Lower lobe of right lung (tissue), 2 donors: ENCODE measurements around the gene TMEM141. TPM values are rescaled to one million over a fixed set of nuclear protein-coding genes. Genes with fewer than 3 reads are reported as not detected.

Experiments used
- ATAC-seq, 2 donors: fragments of 200-7000 bp; cut with Tn5 transposase; one replicate each; pipeline ENCODE4 v1.9.1; 2020 to 2022; ENCODE audit warnings: mild to moderate bottlenecking in 2 of 2, moderate library complexity in 2 of 2
- DNase-seq: peaks from one replicate; pipeline ENCODE4 v3.0.0-alpha.2; 2020
- H3K27ac ChIP-seq: fragments of 200-600 bp; one replicate; pipeline ENCODE4 v1.8.0; 2022
- H3K27me3 ChIP-seq: fragments of 200-600 bp; one replicate; pipeline ENCODE4 v1.8.0; 2022; ENCODE audit warnings: low read depth
- H3K36me3 ChIP-seq: fragments of 200-600 bp; one replicate; pipeline ENCODE4 v1.8.0; 2022; ENCODE audit warnings: mild to moderate bottlenecking
- H3K4me1 ChIP-seq: fragments of 200-600 bp; one replicate; pipeline ENCODE4 v1.8.0; 2022
- H3K4me3 ChIP-seq: fragments of 200-600 bp; one replicate; pipeline ENCODE4 v1.8.0; 2022; ENCODE audit warnings: mild to moderate bottlenecking
- H3K9me3 ChIP-seq: fragments of 200-600 bp; one replicate; pipeline ENCODE4 v1.8.0; 2022
- CTCF ChIP-seq: fragments of 200-600 bp; IDR thresholded peaks from one replicate; pipeline ENCODE4 v1.8.0; 2022; ENCODE audit warnings: antibody characterized with exemption, mild to moderate bottlenecking
- intact Hi-C: fragments of 100-400 bp; cut with DNase I; formaldehyde crosslinking; loops from one replicate; pipeline ENCODE4 v1.11.0; 2022
- total RNA-seq: library from RNA; stranded (reverse); fragmentation: NEBNext Ultra II Directional; extraction: Animal tissue kit (Norgen Biotek cat#: 25700); gene quantifications from one replicate; pipeline ENCODE4 v1.2.1, GENCODE V29; 2021
- donor health status: DM: no; HTN: yes; CAD: no; lungs with severe emphysema.

The TMEM141 gene
- total RNA-seq, 1 donor from 2014 or later, result 57.2 TPM

GRCh38 chr9:136769710-136770191, 21.4 kb upstream of the TMEM141 start:
- peaks cover under 1% of the 10 kb centered on the region for H3K27me3 ChIP-seq
- ATAC-seq, result peak; percentile 54 to 60
- H3K4me3 ChIP-seq, result no peak overlapping the region
- H3K27ac ChIP-seq, result no peak overlapping the region
- no peaks in the 10 kb centered on the region for H3K4me1 ChIP-seq
- no peaks in the 10 kb centered on the region for H3K36me3 ChIP-seq
- peaks cover 7% of the 10 kb centered on the region for H3K9me3 ChIP-seq
- intact Hi-C loops, result no loop called here
- peak; percentile 46 for TF ChIP-seq CTCF
- no peak for DNase-seq

- Histone ChIP-seq H3K9me3 (peaks cover 7% of the 10 kb centered on the region), H3K27me3 (no peaks in the 10 kb centered on the region), H3K4me3 (no peak overlapping the region), H3K27ac (no peak overlapping the region), H3K4me1 (no peaks in the 10 kb centered on the region), H3K36me3 (no peaks in the 10 kb centered on the region)
- DNase-seq (no peak), ATAC-seq (no peak)
- TF ChIP-seq CTCF, result no peak
- intact Hi-C loops, result no loop called here
These were observed 19.2 kb upstream of the TMEM141 start for GRCh38 chr9:136771907-136772415.

- ATAC-seq (peak; percentile 49 to 57), DNase-seq (peak; percentile 70)
- no peaks in the 10 kb centered on the region for H3K36me3 ChIP-seq
- intact Hi-C loops, result no loop called here
- H3K4me1 ChIP-seq, result no peaks in the 10 kb centered on the region
- peaks cover 7% of the 10 kb centered on the region for H3K9me3 ChIP-seq
- H3K4me3 ChIP-seq, result no peak overlapping the region
- no peak for TF ChIP-seq CTCF
- H3K27me3 ChIP-seq, result no peaks in the 10 kb centered on the region
- H3K27ac ChIP-seq, result no peak overlapping the region
These were observed 17.6 kb upstream of the TMEM141 start for GRCh38 chr9:136773386-136774044.

- DNase-seq (no peak), ATAC-seq (no peak)
- Histone ChIP-seq H3K9me3 (peaks cover 7% of the 10 kb centered on the region), H3K36me3 (no peaks in the 10 kb centered on the region), H3K4me3 (no peak overlapping the region), H3K4me1 (no peaks in the 10 kb centered on the region), H3K27ac (no peak overlapping the region), H3K27me3 (no peaks in the 10 kb centered on the region)
- no peak for TF ChIP-seq CTCF
- intact Hi-C loops, result no loop called here
These were observed 16.6 kb upstream of the TMEM141 start for GRCh38 chr9:136774416-136775045.

DNA sequence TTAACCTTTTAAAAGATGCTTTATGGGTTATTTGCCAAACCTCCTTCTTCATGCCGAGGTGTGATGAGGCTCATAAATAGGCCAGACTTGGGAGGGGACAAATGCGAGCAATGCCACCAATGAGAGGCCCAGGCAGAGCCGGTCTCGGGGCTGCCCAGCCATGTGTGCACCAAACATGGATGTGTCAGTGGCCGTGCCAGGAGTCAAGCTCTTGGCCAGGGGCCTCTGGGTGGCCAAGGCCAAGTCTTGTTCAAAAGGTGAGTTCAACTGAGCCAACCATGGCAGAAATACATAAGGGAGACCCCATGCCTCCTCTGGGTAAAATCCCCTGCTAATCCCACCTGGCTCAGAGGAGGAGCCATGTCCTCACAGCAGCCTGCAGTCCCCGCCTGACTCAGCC, 16.0 kb upstream of the TMEM141 start:
- H3K27ac ChIP-seq, result no peak overlapping the region
- H3K27me3 ChIP-seq, result no peaks in the 10 kb centered on the region
- no peak overlapping the region for H3K4me3 ChIP-seq
- intact Hi-C loops, result no loop called here
- no peak for ATAC-seq
- no peaks in the 10 kb centered on the region for H3K4me1 ChIP-seq
- no peak for DNase-seq
- no peak for TF ChIP-seq CTCF
- H3K36me3 ChIP-seq, result no peaks in the 10 kb centered on the region
- H3K9me3 ChIP-seq, result peaks cover 7% of the 10 kb centered on the region
